ENCODE results near the gene NUP153. TPM values are rescaled to one million over a fixed set of nuclear protein-coding genes. Genes with fewer than 3 reads are reported as not detected.

NUP153 gene
- total and polyA plus RNA-seq, 2 of the 8 experiments (the other 6 are each of a cell fraction or from before 2014, with no cell fraction given) = 47.0 to 84.8 TPM

DNA sequence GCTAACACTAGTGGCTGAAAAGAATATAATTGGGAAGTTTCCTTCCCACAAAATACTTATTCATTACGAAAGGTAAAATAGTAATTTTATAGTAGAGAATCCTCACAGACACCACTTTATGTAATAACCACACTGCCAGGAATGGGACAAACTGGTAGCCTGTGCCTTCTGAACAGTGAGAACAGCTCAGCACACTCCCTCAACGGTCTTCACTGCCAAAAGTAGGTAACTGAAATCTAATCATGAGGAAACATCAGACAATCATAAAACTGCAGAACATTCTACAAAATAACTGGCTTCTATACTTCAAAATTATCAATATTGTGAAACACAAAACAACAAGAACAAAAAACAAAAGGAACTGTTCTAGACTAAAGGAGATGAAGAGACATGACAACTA, 44.1 kb downstream of the NUP153 start (continued):
- no peak for TF ChIP-seq SP2 (IDR thresholded peaks at IDR 0.05; ENCODE audit: low read length)
